AG04450 (cell line): ENCODE measurements around the gene EVC. TPM values are rescaled to one million over a fixed set of nuclear protein-coding genes. Genes with fewer than 3 reads are reported as not detected.

Experiments used
- CTCF ChIA-PET: fragments of 300-600, 350-600 bp; formaldehyde crosslinking; extraction: SDS; loops from one replicate; lab custom pipeline; 2022; ENCODE audit warnings: antibody characterized with exemption, inconsistent platforms; lab: Charles Lee
- POLR2A ChIA-PET: fragments of 350-600 bp; formaldehyde crosslinking; extraction: SDS; loops from one replicate; lab custom pipeline; 2021; ENCODE audit warnings: antibody characterized with exemption, inconsistent platforms; lab: Yijun Ruan, JAX
- DNase-seq: peaks from one replicate; pipeline ENCODE4 v3.0.0-alpha.2; 2011; ENCODE audit warnings: low read depth, low spot score
- H3K27ac ChIP-seq: one replicate; pipeline ENCODE4 v1.5.1; 2012; ENCODE audit warnings: low read depth, low read length, control low read depth
- H3K27me3 ChIP-seq: one replicate; pipeline ENCODE4 v1.6.0; 2012; ENCODE audit warnings: low read length; ENCODE audit not compliant: control insufficient read depth, insufficient read depth
- H3K4me3 ChIP-seq: 2 replicates; pipeline ENCODE4 v1.5.1; 2011; ENCODE audit warnings: mild to moderate bottlenecking, low read depth, low read length, control low read depth
- H3K9me3 ChIP-seq: 2 replicates; pipeline ENCODE4 v1.5.1; 2012; ENCODE audit warnings: low read length; ENCODE audit not compliant: control insufficient read depth, insufficient read depth
- polyA plus RNA-seq: library from polyadenylated mRNA; depleted of rRNA; stranded (reverse); fragments of >200 nt; gene quantifications from 2 replicates; pipeline ENCODE4 v1.2.3, GENCODE V29; 2011
- TF ChIP-seq, protein P1 (sequence below): IDR thresholded peaks from 2 replicates; pipeline ENCODE4 v1.5.1; 2011; ENCODE audit warnings: low read depth, low read length, control low read depth, inconsistent platforms

Gene EVC
- polyA plus RNA-seq, 1 experiment: 11.5 TPM

GRCh38 chr4:5706486-5707290, 4.3 kb upstream of the EVC start:
- CTCF ChIA-PET: no interaction called here
- Histone ChIP-seq H3K27ac (no peak overlapping the region), H3K4me3 (no peak overlapping the region; the same call in 1 of the 2 replicates), H3K9me3 (no peaks in the 10 kb centered on the region), H3K27me3 (no peaks in the 10 kb centered on the region)
- TF ChIP-seq, protein P1, sequence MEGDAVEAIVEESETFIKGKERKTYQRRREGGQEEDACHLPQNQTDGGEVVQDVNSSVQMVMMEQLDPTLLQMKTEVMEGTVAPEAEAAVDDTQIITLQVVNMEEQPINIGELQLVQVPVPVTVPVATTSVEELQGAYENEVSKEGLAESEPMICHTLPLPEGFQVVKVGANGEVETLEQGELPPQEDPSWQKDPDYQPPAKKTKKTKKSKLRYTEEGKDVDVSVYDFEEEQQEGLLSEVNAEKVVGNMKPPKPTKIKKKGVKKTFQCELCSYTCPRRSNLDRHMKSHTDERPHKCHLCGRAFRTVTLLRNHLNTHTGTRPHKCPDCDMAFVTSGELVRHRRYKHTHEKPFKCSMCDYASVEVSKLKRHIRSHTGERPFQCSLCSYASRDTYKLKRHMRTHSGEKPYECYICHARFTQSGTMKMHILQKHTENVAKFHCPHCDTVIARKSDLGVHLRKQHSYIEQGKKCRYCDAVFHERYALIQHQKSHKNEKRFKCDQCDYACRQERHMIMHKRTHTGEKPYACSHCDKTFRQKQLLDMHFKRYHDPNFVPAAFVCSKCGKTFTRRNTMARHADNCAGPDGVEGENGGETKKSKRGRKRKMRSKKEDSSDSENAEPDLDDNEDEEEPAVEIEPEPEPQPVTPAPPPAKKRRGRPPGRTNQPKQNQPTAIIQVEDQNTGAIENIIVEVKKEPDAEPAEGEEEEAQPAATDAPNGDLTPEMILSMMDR: no peak
- DNase-seq: no peak
- POLR2A ChIA-PET: no interaction called here

GRCh38 chr4:5707366-5707765, 3.6 kb upstream of the EVC start:
- no peaks in the 10 kb centered on the region for H3K27me3 ChIP-seq
- no peak overlapping the region for H3K27ac ChIP-seq
- no peaks in the 10 kb centered on the region for H3K9me3 ChIP-seq
- ChIA-PET CTCF (no interaction called here), POLR2A (interaction anchor here (1.5 kb wide), 1 partner anchor 45 kb away, joined by 3 read pairs; no protein-coding TSS in a partner anchor)
- H3K4me3 ChIP-seq: peak overlapping the region; percentile 76
- TF ChIP-seq, protein P1: no peak
- no peak for DNase-seq

DNA sequence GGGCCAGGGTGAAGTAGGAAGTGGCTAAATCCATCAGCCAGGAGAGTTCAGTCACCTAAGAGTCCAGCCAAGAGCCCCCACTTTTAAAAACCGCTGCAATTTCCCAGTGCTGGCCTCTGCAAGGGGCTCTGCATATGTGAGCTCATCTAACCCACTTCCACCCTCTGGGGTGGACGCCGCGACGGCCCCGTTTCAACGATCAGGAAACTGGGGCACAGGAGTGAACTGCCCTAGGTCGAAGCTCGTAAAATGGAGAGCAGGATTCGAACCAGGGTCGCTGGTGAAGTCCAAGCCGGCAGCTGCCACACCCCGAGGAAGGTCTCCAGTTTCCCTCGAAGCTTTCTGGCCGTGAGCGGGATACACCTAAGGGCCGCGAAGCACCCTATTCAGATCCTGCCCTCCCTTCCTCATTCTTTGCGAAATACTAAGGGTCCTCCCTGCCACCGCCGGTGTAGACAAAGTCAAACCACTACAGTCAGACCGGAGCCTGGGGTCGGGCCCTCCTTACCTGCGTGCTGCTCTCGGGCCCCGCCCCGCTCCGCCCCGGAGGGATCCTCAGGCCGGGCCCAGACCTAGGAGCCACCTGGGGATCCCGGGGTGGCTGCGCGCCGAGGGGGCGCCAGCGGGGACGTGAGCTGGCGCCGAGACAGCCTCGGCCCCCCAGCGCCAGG, 3.1 kb upstream of the EVC start:
- Histone ChIP-seq H3K27ac (no peak overlapping the region), H3K9me3 (no peaks in the 10 kb centered on the region), H3K27me3 (no peaks in the 10 kb centered on the region), H3K4me3 (peak overlapping the region; percentile 76)
- no peak for DNase-seq
- ChIA-PET POLR2A (interaction anchor here (0.6 to 1.5 kb wide), 4 partner anchors 15 to 45 kb away, joined by 3 to 11 read pairs (median 4); no protein-coding TSS in a partner anchor), CTCF (no interaction called here)
- TF ChIP-seq, protein P1: peak; percentile 4; the same call in 1 of the 2 replicates

DNA sequence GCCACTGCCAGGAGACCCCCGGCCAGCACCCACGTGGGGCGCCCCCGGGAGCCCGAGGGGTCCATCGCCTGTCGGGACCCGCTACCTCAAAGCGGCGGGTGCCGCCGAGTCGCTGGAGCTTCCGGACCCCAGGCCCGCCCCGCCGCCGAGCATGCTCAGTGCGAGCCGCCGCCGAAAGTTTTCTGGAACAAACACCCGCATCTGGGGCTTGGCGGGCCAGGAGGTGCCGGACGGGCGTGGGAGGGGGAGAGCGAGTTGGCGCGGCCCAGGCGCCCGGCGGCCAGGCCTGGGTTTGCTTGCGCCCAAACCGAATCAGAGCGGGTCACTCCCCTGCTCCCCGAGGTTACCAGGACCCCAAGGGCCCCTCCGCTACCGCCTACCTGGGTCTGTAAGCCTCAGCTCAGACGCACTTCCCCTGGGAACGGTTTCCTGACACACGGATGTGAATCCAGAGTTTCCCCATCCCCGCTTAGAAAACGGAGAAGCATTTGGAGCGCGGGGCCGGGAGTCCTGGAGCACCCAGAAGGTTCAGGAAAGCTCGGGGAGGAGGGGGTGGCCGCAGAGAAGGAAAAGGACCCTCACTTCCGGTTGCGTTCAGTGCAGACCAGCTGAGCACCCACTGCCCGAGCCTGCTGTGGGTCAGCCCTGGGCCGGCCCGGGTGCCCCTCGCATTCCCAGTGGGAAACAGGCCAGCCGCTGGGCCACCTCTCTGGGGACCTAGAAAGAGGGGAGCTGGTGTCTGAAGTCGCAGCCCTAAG, 2.4 kb upstream of the EVC start, which contains the start of gene EVC2:
EVC2 (minus strand) TSS at position 111 of the 758 bp plus-strand sequence; CDS start at position 65, 46 bp downstream.
- peak within 1 kb of the TSS; percentile 57 for H3K27ac ChIP-seq
- H3K4me3 ChIP-seq: peak within 1 kb of the TSS; percentile 76
- no peaks in the 10 kb centered on the region for H3K27me3 ChIP-seq
- no peak for DNase-seq
- ChIA-PET POLR2A (interaction anchor here (0.6 to 1.5 kb wide), 5 partner anchors 14 to 931 kb away, joined by 3 to 11 read pairs (median 5); no protein-coding TSS in a partner anchor), CTCF (interaction anchor here (1.1 to 2.9 kb wide), 2 partner anchors 82 to 104 kb away, joined by 6 to 16 read pairs; no protein-coding TSS in a partner anchor)
- TF ChIP-seq, protein P1: no peak
- no peaks in the 10 kb centered on the region for H3K9me3 ChIP-seq
